ENCODE data around the gene ACVR1.

ACVR1 gene

GRCh38 chr2:157899125-157899839 is 23.2 kb upstream of the ACVR1 start:
- no peak for DNase-seq
- no peak overlapping the region for H3K27ac ChIP-seq
- no peaks in the 10 kb centered on the region for H3K27me3 ChIP-seq (ENCODE audit: insufficient read depth, low read depth, severe bottlenecking)
- no peaks in the 10 kb centered on the region for H3K9me3 ChIP-seq (ENCODE audit: severe bottlenecking)
- no peak overlapping the region for H3K4me3 ChIP-seq (ENCODE audit: low read depth, low read length)
- H3K36me3 ChIP-seq: no peaks in the 10 kb centered on the region
- no peak for TF ChIP-seq CTCF (IDR thresholded peaks at IDR 0.05; ENCODE audit: low read depth, low read length)

- no peak for TF ChIP-seq CTCF (IDR thresholded peaks at IDR 0.05; ENCODE audit: low read depth, low read length)
- Histone ChIP-seq H3K27me3 (ENCODE audit: insufficient read depth, low read depth, severe bottlenecking) (no peaks in the 10 kb centered on the region), H3K9me3 (ENCODE audit: severe bottlenecking) (no peaks in the 10 kb centered on the region), H3K4me3 (ENCODE audit: low read depth, low read length) (no peak overlapping the region), H3K27ac (no peak overlapping the region), H3K36me3 (no peaks in the 10 kb centered on the region)
- no peak for DNase-seq
Measured at GRCh38 chr2:157898591-157898996, 22.5 kb upstream of the ACVR1 start.

- Histone ChIP-seq H3K4me3 (ENCODE audit: low read depth, low read length) (no peak overlapping the region), H3K27ac (no peak overlapping the region), H3K9me3 (ENCODE audit: severe bottlenecking) (no peaks in the 10 kb centered on the region), H3K27me3 (ENCODE audit: insufficient read depth, low read depth, severe bottlenecking) (no peaks in the 10 kb centered on the region), H3K36me3 (no peaks in the 10 kb centered on the region)
- no peak for TF ChIP-seq CTCF (IDR thresholded peaks at IDR 0.05; ENCODE audit: low read depth, low read length)
- no peak for DNase-seq
Measured at GRCh38 chr2:157897106-157897971, 21.2 kb upstream of the ACVR1 start.

- DNase-seq: no peak
- Histone ChIP-seq H3K36me3 (no peaks in the 10 kb centered on the region), H3K27me3 (ENCODE audit: insufficient read depth, low read depth, severe bottlenecking) (no peaks in the 10 kb centered on the region), H3K4me3 (ENCODE audit: low read depth, low read length) (no peak overlapping the region), H3K9me3 (ENCODE audit: severe bottlenecking) (no peaks in the 10 kb centered on the region), H3K27ac (no peak overlapping the region)
- no peak for TF ChIP-seq CTCF (IDR thresholded peaks at IDR 0.05; ENCODE audit: low read depth, low read length)
Measured at GRCh38 chr2:157895531-157895930, 19.4 kb upstream of the ACVR1 start.

GRCh38 chr2:157894694-157895435 is 18.7 kb upstream of the ACVR1 start:
- H3K4me3 ChIP-seq (ENCODE audit: low read depth, low read length): no peak overlapping the region

More at GRCh38 chr2:157894694-157895435, 18.7 kb upstream of the ACVR1 start:
- no peak for TF ChIP-seq CTCF (IDR thresholded peaks at IDR 0.05; ENCODE audit: low read depth, low read length)
- H3K27ac ChIP-seq: no peak overlapping the region
- DNase-seq: no peak
- H3K27me3 ChIP-seq (ENCODE audit: insufficient read depth, low read depth, severe bottlenecking): no peaks in the 10 kb centered on the region
- no peaks in the 10 kb centered on the region for H3K36me3 ChIP-seq
- no peaks in the 10 kb centered on the region for H3K9me3 ChIP-seq (ENCODE audit: severe bottlenecking)
